Measurements from ENCODE around the gene ARHGAP22.
"Not testable (repeated sequence)": the region's sequence is repeated elsewhere in the genome, so short reads cannot be mapped to it uniquely, and the experiment has no call there.

ARHGAP22 gene

DNA sequence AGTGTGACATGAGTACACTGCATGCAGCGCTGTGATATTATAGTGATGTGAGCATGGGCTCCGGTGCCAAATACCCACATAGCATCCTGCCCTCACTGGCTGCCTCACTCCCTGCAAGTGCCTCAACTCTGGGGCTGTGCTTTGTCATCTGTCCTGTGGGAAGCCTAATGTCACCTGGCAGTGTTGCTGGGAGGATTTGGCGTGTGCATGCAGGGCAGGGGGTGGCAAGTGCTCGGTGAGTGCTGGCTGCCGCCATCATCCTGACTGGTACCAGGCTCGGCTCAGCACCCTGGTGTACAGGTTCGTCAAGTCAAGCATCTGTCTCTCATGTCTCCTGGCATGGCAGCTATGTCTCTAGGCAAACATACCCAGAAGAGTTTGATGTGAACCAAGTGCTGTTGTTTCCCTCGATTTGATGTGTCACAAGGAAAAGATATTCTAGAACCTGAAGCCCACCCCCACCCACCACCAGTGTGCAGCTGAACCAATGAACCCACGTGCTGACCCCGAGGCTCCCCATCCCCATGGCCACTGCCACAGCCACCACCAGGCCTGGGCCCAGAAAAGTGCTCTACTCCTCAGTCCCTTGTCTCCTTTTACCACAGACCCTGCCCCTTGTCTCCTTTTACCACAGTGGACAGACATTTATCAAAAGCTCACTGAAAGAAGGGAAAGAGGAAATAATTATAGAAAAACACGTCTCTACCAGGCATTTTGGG, 162.6 kb downstream of the ARHGAP22 start:
- H3K4me1 Mint-ChIP-seq (ENCODE audit: low read depth), result no peaks in the 10 kb centered on the region
- no peak overlapping the region for H3K4me3 Mint-ChIP-seq
- no peaks in the 10 kb centered on the region for H3K9me3 Mint-ChIP-seq
- no peaks in the 10 kb centered on the region for H3K27me3 Mint-ChIP-seq (ENCODE audit: low read depth)
- H3K36me3 Mint-ChIP-seq (ENCODE audit: low read depth), result no peaks in the 10 kb centered on the region
- no peak overlapping the region for H3K27ac Mint-ChIP-seq

DNA sequence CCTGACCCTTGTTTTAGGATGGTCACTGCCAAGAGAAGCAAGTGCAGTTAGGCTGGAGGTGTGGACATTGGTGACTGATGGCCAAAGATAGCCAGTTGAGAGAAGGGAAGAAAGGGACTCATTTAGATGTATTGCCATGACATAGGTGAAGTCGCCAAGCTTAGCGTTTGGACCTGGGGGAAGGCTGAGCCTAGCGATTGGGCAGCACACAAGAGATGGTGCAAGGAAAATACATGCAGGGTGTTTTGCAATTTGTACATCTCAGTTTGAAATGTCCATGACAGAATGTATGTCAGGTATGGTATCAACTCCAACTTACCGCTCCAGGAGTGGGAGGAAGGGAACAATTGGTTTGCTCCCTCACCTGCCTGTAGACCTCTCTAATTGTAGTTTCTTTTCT, 164.1 kb downstream of the ARHGAP22 start:
- no peaks in the 10 kb centered on the region for H3K9me3 Mint-ChIP-seq
- H3K27ac Mint-ChIP-seq, result no peak overlapping the region
- H3K36me3 Mint-ChIP-seq (ENCODE audit: low read depth), result no peaks in the 10 kb centered on the region
- H3K27me3 Mint-ChIP-seq (ENCODE audit: low read depth), result no peaks in the 10 kb centered on the region
- no peaks in the 10 kb centered on the region for H3K4me1 Mint-ChIP-seq (ENCODE audit: low read depth)
- H3K4me3 Mint-ChIP-seq, result no peak overlapping the region

DNA sequence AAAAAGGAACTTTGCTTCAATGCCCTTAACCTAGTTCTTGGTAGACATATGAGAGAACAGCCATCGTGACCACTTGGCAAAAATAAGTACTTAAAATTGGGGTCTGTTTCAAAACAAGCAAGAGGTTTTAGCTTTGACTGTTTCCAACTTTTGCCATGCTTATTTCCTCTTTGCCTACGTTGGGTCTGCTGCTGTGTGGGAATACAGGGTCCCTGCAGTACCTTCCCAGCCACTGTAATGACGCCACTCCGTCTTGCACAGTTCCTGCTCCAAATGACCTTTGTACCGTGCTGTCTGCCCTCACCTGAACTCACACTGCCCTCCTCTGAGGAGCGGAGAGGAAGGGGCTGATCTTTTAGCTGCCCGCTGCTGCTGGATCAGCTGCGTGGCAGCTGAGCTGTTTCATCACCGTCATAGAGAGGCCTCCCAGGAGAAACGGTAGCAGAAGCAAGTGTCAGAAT, 165.3 kb downstream of the ARHGAP22 start:
- H3K36me3 Mint-ChIP-seq (ENCODE audit: low read depth), result no peaks in the 10 kb centered on the region
- H3K27me3 Mint-ChIP-seq (ENCODE audit: low read depth), result no peaks in the 10 kb centered on the region
- H3K9me3 Mint-ChIP-seq, result no peaks in the 10 kb centered on the region
- no peak overlapping the region for H3K4me3 Mint-ChIP-seq
- H3K4me1 Mint-ChIP-seq (ENCODE audit: low read depth), result no peaks in the 10 kb centered on the region
- no peak overlapping the region for H3K27ac Mint-ChIP-seq

DNA sequence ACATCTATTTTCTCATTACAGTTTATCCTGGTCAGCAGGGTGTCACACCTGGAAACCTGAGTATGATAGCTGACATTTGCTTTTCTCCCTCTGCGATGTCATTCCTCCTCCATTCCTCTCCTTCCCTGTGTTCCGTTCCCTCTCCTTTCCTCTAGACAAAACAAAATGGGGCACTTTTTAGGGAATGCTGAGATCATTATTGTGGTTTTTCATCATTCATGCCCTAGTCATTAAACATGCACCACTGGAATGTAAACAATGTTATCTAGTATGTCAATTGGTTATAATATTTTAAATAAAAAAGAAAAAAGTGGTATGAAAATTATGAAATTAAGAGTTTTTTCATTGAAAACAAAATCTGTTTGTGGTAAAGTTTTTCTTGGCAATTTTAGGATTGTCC, 165.8 kb downstream of the ARHGAP22 start:
- Mint-ChIP-seq H3K27ac (no peak overlapping the region), H3K27me3 (ENCODE audit: low read depth) (no peaks in the 10 kb centered on the region), H3K4me3 (no peak overlapping the region), H3K36me3 (ENCODE audit: low read depth) (no peaks in the 10 kb centered on the region), H3K4me1 (ENCODE audit: low read depth) (no peaks in the 10 kb centered on the region), H3K9me3 (no peaks in the 10 kb centered on the region)

DNA sequence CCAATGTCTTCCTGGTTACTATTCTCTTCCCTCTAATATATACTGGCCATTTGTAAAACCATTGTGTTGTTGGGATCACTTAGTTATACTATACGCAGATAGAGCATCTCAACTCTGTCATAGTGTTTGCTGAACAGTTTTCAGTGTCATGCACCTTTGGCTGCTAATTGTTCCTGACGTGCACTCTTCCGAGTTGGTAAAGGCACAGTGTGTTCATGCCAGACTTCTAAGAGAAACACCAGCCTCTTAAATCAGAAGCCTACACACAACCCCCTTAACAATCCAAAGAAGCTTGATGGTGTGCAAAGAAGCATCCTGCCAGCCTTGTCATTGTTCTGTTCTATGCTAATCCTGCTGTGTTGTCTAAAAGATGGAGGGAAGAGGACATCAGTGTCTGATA, 167.3 kb downstream of the ARHGAP22 start:
- no peaks in the 10 kb centered on the region for H3K27me3 Mint-ChIP-seq (ENCODE audit: low read depth)
- no peaks in the 10 kb centered on the region for H3K9me3 Mint-ChIP-seq
- no peaks in the 10 kb centered on the region for H3K4me1 Mint-ChIP-seq (ENCODE audit: low read depth)
- H3K4me3 Mint-ChIP-seq, result no peak overlapping the region
- no peaks in the 10 kb centered on the region for H3K36me3 Mint-ChIP-seq (ENCODE audit: low read depth)
- H3K27ac Mint-ChIP-seq, result no peak overlapping the region

DNA sequence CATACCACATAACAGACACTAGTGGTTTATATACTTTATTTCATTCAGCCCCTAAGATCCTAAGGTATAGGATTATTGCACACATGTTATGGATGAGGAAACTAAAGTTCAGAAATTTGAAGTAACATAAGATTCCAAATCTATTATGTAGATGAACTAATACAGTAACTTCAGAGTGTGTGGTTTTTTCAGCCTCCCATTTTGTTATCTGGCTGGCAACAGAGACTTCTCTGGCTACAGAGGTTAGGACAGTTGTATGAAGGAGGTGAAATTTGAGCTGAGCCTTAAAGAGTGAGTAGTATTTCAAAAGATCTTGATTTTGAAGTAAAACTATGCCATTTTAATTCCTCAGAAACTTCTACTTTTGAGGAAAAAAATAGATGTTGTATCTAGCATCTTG, 173.0 kb downstream of the ARHGAP22 start:
- Mint-ChIP-seq H3K9me3 (no peaks in the 10 kb centered on the region), H3K27ac (no peak overlapping the region), H3K4me3 (no peak overlapping the region), H3K27me3 (ENCODE audit: low read depth) (no peaks in the 10 kb centered on the region), H3K36me3 (ENCODE audit: low read depth) (peaks cover 3% of the 10 kb centered on the region), H3K4me1 (ENCODE audit: low read depth) (no peaks in the 10 kb centered on the region)

DNA sequence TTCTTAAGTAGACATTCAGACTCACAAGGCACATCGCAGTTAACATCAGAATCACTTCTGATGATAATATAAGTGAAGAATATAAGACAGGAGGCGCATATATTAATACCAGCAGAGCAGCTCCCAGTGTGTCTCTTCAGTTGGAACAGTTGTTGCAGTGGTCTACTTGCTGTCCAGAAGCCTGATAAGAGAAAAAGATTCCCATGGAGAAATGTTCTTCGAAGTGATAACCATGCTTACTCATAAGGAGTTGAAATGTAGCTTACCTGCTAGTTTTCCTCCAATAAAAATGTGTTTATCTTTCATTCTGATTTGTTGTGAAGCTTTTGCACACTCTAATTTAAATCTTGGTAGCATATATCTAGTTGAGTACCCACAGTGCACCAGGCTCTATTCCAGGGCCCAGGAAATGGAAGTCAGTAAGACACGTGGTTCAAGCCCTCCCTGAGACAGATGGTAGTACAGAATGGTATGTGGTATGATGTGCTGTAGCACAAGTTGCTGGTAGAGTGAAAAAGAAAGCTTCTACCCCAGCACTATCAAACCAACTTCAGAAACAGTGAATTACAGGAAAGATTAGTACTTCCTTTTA, 174.4 kb downstream of the ARHGAP22 start:
- Mint-ChIP-seq H3K27me3 (ENCODE audit: low read depth) (no peaks in the 10 kb centered on the region), H3K27ac (no peak overlapping the region), H3K4me3 (no peak overlapping the region), H3K4me1 (ENCODE audit: low read depth) (no peaks in the 10 kb centered on the region), H3K36me3 (ENCODE audit: low read depth) (peaks cover 3% of the 10 kb centered on the region), H3K9me3 (no peaks in the 10 kb centered on the region)

DNA sequence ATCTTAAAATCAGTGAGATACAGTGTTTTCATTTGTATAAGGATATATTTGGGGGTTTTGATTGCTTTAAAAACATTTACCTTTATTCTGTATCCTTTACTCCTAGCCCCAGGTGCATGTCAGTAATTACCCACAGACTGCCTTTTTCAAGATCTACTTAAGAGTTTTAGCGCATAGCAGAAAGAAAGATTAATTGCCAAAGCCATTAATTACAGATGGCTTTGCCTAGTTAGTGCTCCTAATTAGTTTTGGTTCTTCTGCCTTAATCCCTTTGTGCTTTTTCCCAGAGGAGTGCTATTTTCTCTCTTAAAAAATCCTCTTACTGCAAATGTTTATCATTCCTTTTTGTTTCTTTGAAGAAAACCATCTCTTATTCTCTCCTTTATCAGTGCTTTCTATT, 175.6 kb downstream of the ARHGAP22 start:
- H3K4me1 Mint-ChIP-seq (ENCODE audit: low read depth), result no peaks in the 10 kb centered on the region
- H3K27ac Mint-ChIP-seq, result no peak overlapping the region
- no peak overlapping the region for H3K4me3 Mint-ChIP-seq
- no peaks in the 10 kb centered on the region for H3K9me3 Mint-ChIP-seq
- H3K27me3 Mint-ChIP-seq (ENCODE audit: low read depth), result no peaks in the 10 kb centered on the region
- H3K36me3 Mint-ChIP-seq (ENCODE audit: low read depth), result peaks cover 3% of the 10 kb centered on the region

DNA sequence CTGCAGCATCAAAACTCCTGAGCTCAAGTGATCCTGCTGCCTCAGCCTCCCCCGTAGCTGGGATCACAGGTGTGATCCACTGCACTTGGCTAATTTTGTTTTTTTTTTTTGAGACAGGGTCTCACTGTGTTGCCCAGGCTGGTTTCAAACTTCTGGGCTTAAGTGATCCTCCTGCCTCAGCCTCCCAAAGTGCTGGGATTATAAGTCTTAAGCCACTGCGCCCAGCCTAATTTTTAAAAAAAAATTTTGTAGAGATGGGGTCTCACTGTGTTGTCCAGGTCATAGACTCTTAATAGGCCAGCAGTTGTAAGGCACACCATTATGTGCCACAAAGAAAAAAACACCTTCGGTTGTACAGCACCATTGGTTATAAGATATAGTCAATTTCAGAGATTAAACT, 176.0 kb downstream of the ARHGAP22 start:
- peaks cover 3% of the 10 kb centered on the region for H3K36me3 Mint-ChIP-seq (ENCODE audit: low read depth)
- no peak overlapping the region for H3K27ac Mint-ChIP-seq
- H3K4me1 Mint-ChIP-seq (ENCODE audit: low read depth), result no peaks in the 10 kb centered on the region

DNA sequence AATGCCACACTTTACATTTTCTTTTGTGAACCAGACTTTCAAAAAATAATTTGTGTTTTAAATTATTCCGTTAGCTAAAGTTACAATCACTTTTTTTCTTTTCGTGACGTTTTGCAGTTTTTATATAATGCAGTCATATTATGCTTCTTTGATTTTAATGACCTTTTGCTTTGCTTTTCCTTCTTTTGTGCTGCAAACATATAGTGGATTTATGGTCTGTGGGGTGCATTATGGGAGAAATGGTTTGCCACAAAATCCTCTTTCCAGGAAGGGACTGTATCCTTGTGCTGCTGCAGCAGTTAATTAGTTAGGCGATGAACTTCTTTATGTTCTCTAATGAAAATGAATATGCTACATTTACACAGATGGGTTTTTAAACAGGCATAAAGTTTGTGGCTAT, 181.0 kb downstream of the ARHGAP22 start:
- H3K9me3 Mint-ChIP-seq, result no peaks in the 10 kb centered on the region
- no peaks in the 10 kb centered on the region for H3K4me1 Mint-ChIP-seq (ENCODE audit: low read depth)
- no peaks in the 10 kb centered on the region for H3K27me3 Mint-ChIP-seq (ENCODE audit: low read depth)
- no peaks in the 10 kb centered on the region for H3K36me3 Mint-ChIP-seq (ENCODE audit: low read depth)
- H3K27ac Mint-ChIP-seq, result no peak overlapping the region
- no peak overlapping the region for H3K4me3 Mint-ChIP-seq

More for the DNA sequence above, 176.0 kb downstream of the ARHGAP22 start:
- H3K4me3 Mint-ChIP-seq, result no peak overlapping the region
- H3K27me3 Mint-ChIP-seq (ENCODE audit: low read depth), result no peaks in the 10 kb centered on the region
- H3K9me3 Mint-ChIP-seq, result no peaks in the 10 kb centered on the region

DNA sequence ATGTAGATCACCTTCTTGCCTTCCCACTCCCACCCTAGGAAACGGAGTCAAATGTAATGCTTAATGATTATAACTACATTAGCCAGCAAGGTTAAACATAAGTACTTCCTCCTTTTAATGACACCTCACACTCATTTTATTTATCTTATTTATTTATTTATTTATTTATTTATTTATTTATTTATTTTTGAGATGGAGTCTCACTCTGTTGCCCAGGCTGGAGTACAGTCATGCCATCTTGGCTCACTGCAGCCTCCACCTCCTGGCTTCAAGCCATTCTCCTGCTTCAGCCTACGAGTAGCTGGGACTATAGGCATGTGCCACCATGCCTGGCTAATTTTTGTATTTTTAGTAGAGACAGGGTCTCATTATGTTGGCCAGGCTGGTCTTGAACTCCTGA, 183.0 kb downstream of the ARHGAP22 start:
- not testable (repeated sequence) for H3K27me3 Mint-ChIP-seq (ENCODE audit: low read depth); H3K4me1 Mint-ChIP-seq (ENCODE audit: low read depth); H3K4me3 Mint-ChIP-seq; H3K9me3 Mint-ChIP-seq; H3K27ac Mint-ChIP-seq; H3K36me3 Mint-ChIP-seq (ENCODE audit: low read depth)

DNA sequence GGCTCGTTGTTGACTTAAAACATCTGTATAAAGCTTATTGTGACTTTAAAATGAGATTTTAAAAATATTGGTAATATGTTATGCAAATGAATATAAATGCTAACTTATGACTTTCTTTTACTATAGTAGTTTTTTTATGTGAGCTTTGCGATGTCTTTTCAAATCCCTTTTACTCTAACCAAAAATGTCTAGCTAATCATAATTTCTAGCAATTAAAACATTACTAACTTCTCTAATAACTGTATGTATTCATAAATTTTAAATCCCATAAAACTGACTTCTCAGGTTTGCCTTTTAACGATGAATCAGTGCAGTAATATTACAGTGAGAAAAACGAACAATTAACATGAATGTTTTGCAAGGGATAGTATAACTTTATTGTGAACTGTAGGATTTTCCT, 185.2 kb downstream of the ARHGAP22 start:
- no peak overlapping the region for H3K27ac Mint-ChIP-seq
- no peak overlapping the region for H3K4me3 Mint-ChIP-seq
- H3K36me3 Mint-ChIP-seq (ENCODE audit: low read depth), result no peaks in the 10 kb centered on the region
- H3K4me1 Mint-ChIP-seq (ENCODE audit: low read depth), result no peaks in the 10 kb centered on the region
- no peaks in the 10 kb centered on the region for H3K27me3 Mint-ChIP-seq (ENCODE audit: low read depth)
- no peaks in the 10 kb centered on the region for H3K9me3 Mint-ChIP-seq

DNA sequence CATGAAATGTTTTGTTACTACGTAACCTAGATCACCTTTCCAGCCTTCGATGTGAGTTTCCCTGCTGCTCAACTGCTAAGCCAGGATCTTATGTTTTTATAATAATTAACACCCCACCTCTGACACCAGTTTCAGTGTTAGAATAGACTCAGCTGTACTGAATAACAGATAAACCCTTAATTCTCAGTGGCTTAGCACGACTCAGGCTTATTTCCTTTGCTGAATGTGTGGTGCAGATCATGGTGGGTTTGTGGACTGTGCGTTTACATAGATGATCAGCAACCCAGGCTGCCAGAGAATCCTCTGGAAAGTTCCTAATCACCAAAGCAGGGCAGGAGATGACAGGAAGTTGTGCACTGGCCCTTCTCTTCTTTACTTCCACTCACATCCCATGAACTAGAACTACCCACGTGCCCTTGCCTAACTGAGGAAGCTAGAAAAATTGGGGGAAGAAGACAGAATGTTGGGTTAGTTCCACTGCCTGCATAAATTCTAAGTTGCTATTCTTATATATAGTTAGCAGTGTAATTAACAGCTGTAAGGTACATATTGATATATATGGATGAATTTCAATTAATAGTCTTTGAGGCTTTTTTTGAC, 186.6 kb downstream of the ARHGAP22 start:
- H3K4me1 Mint-ChIP-seq (ENCODE audit: low read depth), result no peaks in the 10 kb centered on the region
- no peaks in the 10 kb centered on the region for H3K27me3 Mint-ChIP-seq (ENCODE audit: low read depth)
- no peak overlapping the region for H3K4me3 Mint-ChIP-seq
- peaks cover 3% of the 10 kb centered on the region for H3K36me3 Mint-ChIP-seq (ENCODE audit: low read depth)
- no peak overlapping the region for H3K27ac Mint-ChIP-seq
- H3K9me3 Mint-ChIP-seq, result peaks cover under 1% of the 10 kb centered on the region

DNA sequence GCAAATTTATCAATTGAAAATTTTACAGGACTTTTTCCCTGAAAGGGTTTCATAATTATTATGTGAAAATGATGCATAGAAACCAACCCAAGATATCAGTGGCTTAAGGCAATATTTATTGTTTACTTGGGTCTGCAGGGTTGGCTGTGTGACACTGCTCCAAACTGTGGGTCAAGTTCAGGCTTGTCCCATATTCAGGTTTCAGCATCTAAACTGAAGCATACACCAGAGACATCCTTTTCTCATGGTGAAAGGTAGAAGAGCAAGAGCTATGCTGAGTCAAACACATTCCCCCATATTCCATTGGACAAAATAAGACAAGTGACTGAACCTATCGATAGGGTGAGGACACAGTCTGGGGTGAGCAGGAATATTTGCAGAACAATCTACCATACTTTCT, 187.5 kb downstream of the ARHGAP22 start:
- peaks cover 10% of the 10 kb centered on the region for H3K9me3 Mint-ChIP-seq
- no peak overlapping the region for H3K27ac Mint-ChIP-seq
- H3K4me3 Mint-ChIP-seq, result no peak overlapping the region
- H3K27me3 Mint-ChIP-seq (ENCODE audit: low read depth), result no peaks in the 10 kb centered on the region
- H3K4me1 Mint-ChIP-seq (ENCODE audit: low read depth), result no peaks in the 10 kb centered on the region
- peaks cover 11% of the 10 kb centered on the region for H3K36me3 Mint-ChIP-seq (ENCODE audit: low read depth)

DNA sequence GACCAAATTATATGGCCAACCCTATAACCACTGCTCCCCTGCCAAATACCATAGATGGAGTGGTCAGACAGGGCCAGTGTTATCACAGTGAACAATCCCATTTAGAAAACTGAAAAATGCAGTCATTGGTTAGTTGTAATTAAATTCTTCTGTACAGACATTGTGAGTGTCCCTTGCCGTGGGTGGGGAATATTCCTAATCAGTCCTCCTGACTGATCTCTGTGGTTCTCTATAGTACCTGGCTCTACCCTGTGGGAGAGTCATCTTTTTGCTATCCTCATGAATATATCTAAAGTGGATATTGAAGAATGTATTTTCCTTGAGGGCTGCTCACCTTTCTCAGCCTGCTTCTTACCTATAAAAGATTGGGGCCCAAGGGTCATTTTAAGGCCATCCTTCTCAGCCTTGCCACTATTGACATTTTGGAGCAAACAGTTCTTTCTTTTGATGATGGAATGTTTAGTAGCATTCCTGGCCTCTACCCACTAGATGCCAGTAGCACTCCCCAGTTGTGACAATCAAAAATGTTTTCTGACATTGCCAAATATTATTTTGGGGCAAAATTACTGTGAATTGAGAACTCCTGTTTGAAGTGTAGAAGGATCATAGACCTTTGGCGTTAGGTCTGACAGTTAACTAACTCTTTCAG, 188.2 kb downstream of the ARHGAP22 start:
- Mint-ChIP-seq H3K4me3 (no peak overlapping the region), H3K27me3 (ENCODE audit: low read depth) (no peaks in the 10 kb centered on the region), H3K9me3 (peaks cover 16% of the 10 kb centered on the region), H3K36me3 (ENCODE audit: low read depth) (peaks cover 17% of the 10 kb centered on the region), H3K27ac (no peak overlapping the region), H3K4me1 (ENCODE audit: low read depth) (no peaks in the 10 kb centered on the region)
